Stomach (tissue), 9 donors: ENCODE measurements around the gene SEMA3D. TPM values are rescaled to one million over a fixed set of nuclear protein-coding genes. Genes with fewer than 3 reads are reported as not detected.
A peak's percentile ranks its signal among the peaks of the same experiment; 100 is the strongest.

Experiments
- DNase-seq, 2 donors: peaks; one replicate each; pipeline versions ENCODE4 v3.0.0 to v3.0.0-alpha.2; 2013 to 2019
- H3K27ac ChIP-seq, 5 donors: fragments of 200-600 bp in 4 of 5; sonication (generic) in 4 of 5; one replicate each; pipeline ENCODE4 v1.5.1; 2013 to 2019; ENCODE audit warnings: mild to moderate bottlenecking in 1 of 5, moderate library complexity in 1 of 5
- H3K27me3 ChIP-seq, 3 donors: fragments of 200-600 bp; sonication (generic); one replicate each; pipeline ENCODE4 v1.5.1; 2017 to 2019; ENCODE audit warnings: mixed run types in 1 of 3
- H3K36me3 ChIP-seq, 4 donors: fragments of 200-600 bp; sonication (generic); 1 replicate in 3 of 4; 2 replicates in 1 of 4; pipeline ENCODE4 v1.5.1; 2016 to 2019
- H3K4me1 ChIP-seq, 4 donors: fragments of 200-600 bp; sonication (generic); one replicate each; pipeline ENCODE4 v1.5.1; 2016 to 2019
- H3K4me3 ChIP-seq, 4 donors: fragments of 200-600 bp; sonication (generic) in 3 of 4; one replicate each; pipeline ENCODE4 v1.5.1; 2016 to 2019; ENCODE audit warnings: mild to moderate bottlenecking in 1 of 4
- H3K9me3 ChIP-seq, 4 donors: fragments of 200-600 bp; sonication (generic); one replicate each; pipeline ENCODE4 v1.5.1; 2016 to 2019
- CTCF ChIP-seq, 7 experiments: fragments of 450-650 bp in 4 of 7; fragments of 200-600 bp in 3 of 7; sonication (generic) in 3 of 7; IDR thresholded peaks; one replicate each; pipeline ENCODE4 v1.5.1; 2016 to 2019; ENCODE audit warnings: antibody characterized with exemption in 7 of 7, control low read depth in 2 of 7, mild to moderate bottlenecking in 1 of 7
- EP300 ChIP-seq: sonication (generic); formaldehyde crosslinking; IDR thresholded peaks from one replicate; pipeline ENCODE4 v1.6.1; 2017; ENCODE audit warnings: antibody characterized with exemption
- POLR2A ChIP-seq, 4 donors: fragments of 450-650 bp; IDR thresholded peaks; one replicate each; pipeline ENCODE4 v1.6.1; 2016; ENCODE audit warnings: antibody characterized with exemption in 4 of 4, control low read depth in 2 of 4, mild to moderate bottlenecking in 1 of 4, moderate library complexity in 1 of 4
- POLR2AphosphoS5 ChIP-seq, 3 donors: sonication (generic); formaldehyde crosslinking; IDR thresholded peaks; one replicate each; pipeline ENCODE4 v1.6.1; 2016; ENCODE audit warnings: antibody characterized with exemption in 3 of 3
- WGBS, 5 donors: extraction: QIAGEN DNeasy Blood & Tissue Kit in 3 of 5; methylation state at CpG; one replicate each; pipeline versions ENCODE4 v1.1.5 to v1.1.7; 2013 to 2018; 5-methylcytosine and 5-hydroxymethylcytosine counted together
- intact Hi-C: fragments of 100-400 bp; cut with DNase I; formaldehyde crosslinking; loops from one replicate; pipeline ENCODE4 v1.15.1; 2023; ENCODE audit warnings: low total_unique reads
- polyA plus RNA-seq, 3 donors: library from polyadenylated mRNA; stranded (reverse); fragments of 200-250 nt; gene quantifications; one replicate each; pipeline ENCODE4 v1.2.3, GENCODE V29; 2013
- total RNA-seq, 5 donors: library from RNA; depleted of rRNA; stranded (reverse); fragments of >200 nt; gene quantifications; one replicate each; pipeline versions ENCODE4 v1.1.0 to v1.2.3, GENCODE V29; 2014 to 2016
- donor health status: healthy with polysubstance abuse.
- donor health status: Bipolar disorder and iron deficiency.
- donor health status: healthy.

The SEMA3D gene
- total and polyA plus RNA-seq, 8 donors = 0.44 to 20.9 (median 2.6) TPM; not detected in 1

- TF ChIP-seq POLR2AphosphoS5 (IDR thresholded peaks at IDR 0.05) (no peak), EP300 (no peak), POLR2A (IDR thresholded peaks at IDR 0.05) (no peak), CTCF (IDR thresholded peaks at IDR 0.05) (no peak)
- Histone ChIP-seq H3K27ac (no peak overlapping the region), H3K9me3 (no peaks in the 10 kb centered on the region), H3K36me3 (no peaks in the 10 kb centered on the region), H3K4me1 (no peaks in the 10 kb centered on the region), H3K4me3 (no peak overlapping the region), H3K27me3 (no peaks in the 10 kb centered on the region)
- 95 to 100% (median 98%) methylated on average over 1 of the region's 1 CpG for WGBS, 5 donors
- no peak for DNase-seq
- intact Hi-C loops = no loop called here
Observed at GRCh38 chr7:85052894-85053293, 134.0 kb downstream of the SEMA3D start.

DNA sequence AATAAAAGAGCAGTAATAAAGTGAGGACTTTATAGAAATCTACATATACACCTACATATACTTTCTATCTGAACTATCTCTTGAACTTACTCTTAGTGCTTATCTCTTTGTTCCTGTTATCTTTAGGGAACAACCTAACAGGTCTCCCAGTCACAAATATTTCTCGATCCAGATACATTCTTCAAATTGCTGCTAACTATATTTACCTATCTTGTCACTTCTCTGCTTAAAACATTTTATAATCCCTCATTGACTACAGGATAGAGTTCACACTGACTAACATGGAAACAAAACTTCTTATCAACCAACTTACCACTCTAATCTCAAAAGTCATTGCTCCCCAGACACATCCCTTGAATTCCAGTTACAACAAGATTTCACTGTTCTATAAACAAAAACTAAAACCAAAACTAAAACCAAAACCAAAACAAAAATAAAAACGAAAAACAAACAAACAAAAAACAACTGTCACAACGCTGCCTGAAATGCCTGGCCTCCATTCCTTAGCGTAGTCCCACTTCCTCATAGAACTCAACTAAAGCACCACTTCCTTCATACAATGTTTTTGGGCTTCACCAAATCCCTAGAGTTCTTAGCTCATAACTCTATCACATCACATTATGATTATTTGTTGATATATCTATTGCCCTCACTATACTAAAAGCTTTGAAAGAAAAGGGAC, 134.7 kb downstream of the SEMA3D start:
- Histone ChIP-seq H3K4me1 (no peaks in the 10 kb centered on the region), H3K4me3 (no peak overlapping the region), H3K36me3 (no peaks in the 10 kb centered on the region), H3K27ac (no peak overlapping the region), H3K9me3 (no peaks in the 10 kb centered on the region), H3K27me3 (no peaks in the 10 kb centered on the region)
- WGBS, 5 donors = 71 to 83% (median 76%) methylated on average over 4 of the region's 4 CpGs
- DNase-seq = no peak
- no peak for TF ChIP-seq POLR2A (IDR thresholded peaks at IDR 0.05)
- TF ChIP-seq POLR2AphosphoS5 (IDR thresholded peaks at IDR 0.05) = no peak
- no peak for TF ChIP-seq EP300
- TF ChIP-seq CTCF (IDR thresholded peaks at IDR 0.05) = no peak
- intact Hi-C loops = no loop called here

DNA sequence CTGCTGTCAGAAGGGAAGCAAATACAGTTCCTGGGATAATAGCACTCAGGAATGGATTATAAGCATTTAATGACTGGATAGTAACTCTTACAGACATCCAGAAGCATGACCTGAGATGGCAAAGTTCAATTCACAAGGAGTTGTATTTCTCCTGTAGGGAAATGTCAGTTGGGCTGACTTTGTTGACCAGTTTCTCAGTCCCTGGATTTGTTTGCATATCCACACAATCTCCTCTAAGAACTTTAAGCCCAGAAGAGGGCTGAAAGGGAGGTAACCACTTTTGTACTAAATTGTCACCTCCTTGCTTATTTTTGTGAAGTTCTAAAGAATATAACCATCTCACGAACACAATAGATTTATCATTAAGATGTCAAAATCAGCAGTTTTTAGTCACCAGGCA, 140.3 kb downstream of the SEMA3D start:
- intact Hi-C loops = loop anchor here (10.0 kb wide), 2 partner anchors 138 to 508 kb away; partner anchors contain the start of gene SEMA3D

GRCh38 chr7:85041605-85042216, 145.1 kb downstream of the SEMA3D start:
- Histone ChIP-seq H3K9me3 (no peaks in the 10 kb centered on the region), H3K4me3 (peak overlapping the region in 1 of 4 donors; percentile 4), H3K27me3 (no peaks in the 10 kb centered on the region), H3K4me1 (peaks cover 0 to 5% (median 4%) of the 10 kb centered on the region in 4 donors), H3K36me3 (no peaks in the 10 kb centered on the region), H3K27ac (no peak overlapping the region)
- intact Hi-C loops = loop anchor here (10.0 kb wide), 2 partner anchors 143 to 513 kb away; partner anchors contain the start of gene SEMA3D
- WGBS, 5 donors = 21 to 51% (median 35%) methylated on average over 6 of the region's 6 CpGs
- DNase-seq = peak; percentile 82 to 89
- TF ChIP-seq POLR2AphosphoS5 (IDR thresholded peaks at IDR 0.05) (no peak), CTCF (IDR thresholded peaks at IDR 0.05) (peak in 5 of 7 experiments; percentile 29 to 78 (median 54))

More for the DNA sequence above, 140.3 kb downstream of the SEMA3D start:
- Histone ChIP-seq H3K4me1 (peaks cover 0 to 5% (median 4%) of the 10 kb centered on the region in 4 donors), H3K36me3 (no peaks in the 10 kb centered on the region), H3K9me3 (no peaks in the 10 kb centered on the region), H3K4me3 (no peak overlapping the region), H3K27ac (no peak overlapping the region), H3K27me3 (no peaks in the 10 kb centered on the region)
- 79 to 91% (median 88%) methylated on average over 1 of the region's 1 CpG for WGBS, 5 donors
- TF ChIP-seq EP300 = no peak
- TF ChIP-seq POLR2A (IDR thresholded peaks at IDR 0.05) = no peak
- no peak for TF ChIP-seq CTCF (IDR thresholded peaks at IDR 0.05)
- TF ChIP-seq POLR2AphosphoS5 (IDR thresholded peaks at IDR 0.05) = no peak
- DNase-seq = no peak
